ENCODE results near the gene RBMY1F.
"Not testable (repeated sequence)": the region's sequence is repeated elsewhere in the genome, so short reads cannot be mapped to it uniquely, and the experiment has no call there.

DNA sequence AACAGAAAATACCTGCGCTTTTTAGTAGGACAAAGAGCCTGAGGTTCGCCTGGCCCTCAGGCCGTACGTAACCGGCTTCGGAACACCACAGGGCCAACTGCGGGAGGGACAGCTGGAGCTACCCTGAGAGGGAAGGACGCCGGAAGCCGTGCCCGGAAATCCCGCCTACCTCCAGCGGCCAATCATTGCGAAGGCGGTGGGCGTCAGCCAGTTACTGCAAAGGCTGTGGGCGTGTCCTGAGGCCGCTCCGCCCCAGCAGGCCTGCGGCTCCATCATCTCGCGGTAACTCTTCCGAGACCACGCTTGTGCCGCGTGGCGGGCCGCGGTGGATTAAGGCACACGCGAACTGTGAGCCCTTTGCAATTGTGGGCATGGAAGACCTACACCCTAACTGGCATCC lies at the start of gene RBMY1F:
- TF ChIP-seq, protein P1, sequence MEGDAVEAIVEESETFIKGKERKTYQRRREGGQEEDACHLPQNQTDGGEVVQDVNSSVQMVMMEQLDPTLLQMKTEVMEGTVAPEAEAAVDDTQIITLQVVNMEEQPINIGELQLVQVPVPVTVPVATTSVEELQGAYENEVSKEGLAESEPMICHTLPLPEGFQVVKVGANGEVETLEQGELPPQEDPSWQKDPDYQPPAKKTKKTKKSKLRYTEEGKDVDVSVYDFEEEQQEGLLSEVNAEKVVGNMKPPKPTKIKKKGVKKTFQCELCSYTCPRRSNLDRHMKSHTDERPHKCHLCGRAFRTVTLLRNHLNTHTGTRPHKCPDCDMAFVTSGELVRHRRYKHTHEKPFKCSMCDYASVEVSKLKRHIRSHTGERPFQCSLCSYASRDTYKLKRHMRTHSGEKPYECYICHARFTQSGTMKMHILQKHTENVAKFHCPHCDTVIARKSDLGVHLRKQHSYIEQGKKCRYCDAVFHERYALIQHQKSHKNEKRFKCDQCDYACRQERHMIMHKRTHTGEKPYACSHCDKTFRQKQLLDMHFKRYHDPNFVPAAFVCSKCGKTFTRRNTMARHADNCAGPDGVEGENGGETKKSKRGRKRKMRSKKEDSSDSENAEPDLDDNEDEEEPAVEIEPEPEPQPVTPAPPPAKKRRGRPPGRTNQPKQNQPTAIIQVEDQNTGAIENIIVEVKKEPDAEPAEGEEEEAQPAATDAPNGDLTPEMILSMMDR (IDR thresholded peaks at IDR 0.05), result not testable (repeated sequence)
- TF ChIP-seq POLR2A (IDR thresholded peaks at IDR 0.05), result not testable (repeated sequence)

Measured in lower leg skin (tissue), 3 donors.